Measurements from ENCODE around the gene HEXIM1.

DNA sequence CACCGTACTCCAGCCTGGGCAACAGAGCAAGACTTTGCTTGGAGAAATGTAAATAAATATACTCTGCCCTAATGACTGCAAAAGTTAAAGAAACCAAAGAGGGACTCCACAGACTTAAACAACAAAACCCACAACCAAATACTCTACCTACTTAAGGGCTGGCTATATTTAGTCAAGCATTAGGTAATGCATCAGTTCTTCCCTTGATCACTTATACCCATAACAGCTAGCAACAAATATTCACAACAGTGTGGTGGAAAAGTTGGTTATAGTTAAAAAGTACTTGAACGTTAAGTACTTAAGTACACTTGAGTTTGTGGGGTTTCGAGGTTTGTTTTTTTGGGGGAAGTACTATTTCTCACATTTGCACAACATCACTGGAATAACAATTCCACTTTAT, 8.0 kb downstream of the HEXIM1 start:
- TF ChIP-seq CTCF (IDR thresholded peaks at IDR 0.05) = no peak
- no peak for TF ChIP-seq POLR2A (IDR thresholded peaks at IDR 0.05)

Measured in heart left ventricle (tissue), 13 donors.